Mammary epithelial cell (primary cell): ENCODE measurements around the gene SAG.

ENCODE experiments used
- EZH2 ChIP-seq: IDR thresholded peaks from 2 replicates; pipeline ENCODE4 v1.6.1; 2012; ENCODE audit warnings: low read length, inconsistent platforms, borderline replicate concordance
- TF ChIP-seq, protein P1 (sequence below), 2 donors: IDR thresholded peaks in 1 of 2; conservative IDR thresholded peaks in 1 of 2; 2 replicates each; pipeline ENCODE4 v1.5.1; 2011 to 2012; ENCODE audit warnings: inconsistent platforms in 2 of 2, low read length in 2 of 2, mild to moderate bottlenecking in 2 of 2, control low read depth in 1 of 2, low read depth in 1 of 2; ENCODE audit not compliant: insufficient read depth in 1 of 2; ENCODE audit errors: extremely low read depth in 1 of 2

DNA sequence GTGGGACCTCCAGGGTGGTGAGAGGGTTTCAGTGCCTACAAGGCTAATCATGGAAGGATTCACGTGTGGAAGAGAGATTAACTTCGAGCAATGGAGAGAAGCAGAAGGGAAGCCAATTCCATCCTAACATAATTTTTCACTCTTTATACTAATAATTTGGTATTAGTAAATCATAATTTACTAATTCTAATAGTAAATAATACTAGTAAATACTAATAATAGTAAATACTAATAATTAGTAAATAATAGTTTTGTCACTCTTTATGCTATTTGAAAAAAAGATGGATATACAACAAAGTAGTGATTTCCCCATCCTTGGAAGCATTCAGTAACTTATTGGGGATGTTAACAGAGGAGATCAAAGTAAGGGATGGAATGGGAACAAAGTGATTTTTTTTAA is 6.4 kb upstream of the SAG start:
- TF ChIP-seq, protein P1, sequence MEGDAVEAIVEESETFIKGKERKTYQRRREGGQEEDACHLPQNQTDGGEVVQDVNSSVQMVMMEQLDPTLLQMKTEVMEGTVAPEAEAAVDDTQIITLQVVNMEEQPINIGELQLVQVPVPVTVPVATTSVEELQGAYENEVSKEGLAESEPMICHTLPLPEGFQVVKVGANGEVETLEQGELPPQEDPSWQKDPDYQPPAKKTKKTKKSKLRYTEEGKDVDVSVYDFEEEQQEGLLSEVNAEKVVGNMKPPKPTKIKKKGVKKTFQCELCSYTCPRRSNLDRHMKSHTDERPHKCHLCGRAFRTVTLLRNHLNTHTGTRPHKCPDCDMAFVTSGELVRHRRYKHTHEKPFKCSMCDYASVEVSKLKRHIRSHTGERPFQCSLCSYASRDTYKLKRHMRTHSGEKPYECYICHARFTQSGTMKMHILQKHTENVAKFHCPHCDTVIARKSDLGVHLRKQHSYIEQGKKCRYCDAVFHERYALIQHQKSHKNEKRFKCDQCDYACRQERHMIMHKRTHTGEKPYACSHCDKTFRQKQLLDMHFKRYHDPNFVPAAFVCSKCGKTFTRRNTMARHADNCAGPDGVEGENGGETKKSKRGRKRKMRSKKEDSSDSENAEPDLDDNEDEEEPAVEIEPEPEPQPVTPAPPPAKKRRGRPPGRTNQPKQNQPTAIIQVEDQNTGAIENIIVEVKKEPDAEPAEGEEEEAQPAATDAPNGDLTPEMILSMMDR (conservative IDR thresholded peaks at IDR 0.05 in 1 of 2, IDR thresholded peaks at IDR 0.05 in 1 of 2; ENCODE audit: extremely low read depth in 1 of 2, insufficient read depth in 1 of 2, low read depth in 1 of 2, low read length in 2 of 2) = no peak
- TF ChIP-seq EZH2 = no peak
